Thymus (tissue), 11 donors: ENCODE data around the gene PLGRKT. TPM values are rescaled to one million over a fixed set of nuclear protein-coding genes. Genes with fewer than 3 reads are reported as not detected.
"Not testable (repeated sequence)": the region's sequence is repeated elsewhere in the genome, so short reads cannot be mapped to it uniquely, and the experiment has no call there.

Experiments used
- DNase-seq, 9 donors: peaks; one replicate each; pipeline ENCODE4 v3.0.0-alpha.2; 2013; ENCODE audit warnings: low spot score in 9 of 9, low read depth in 6 of 9, missing footprints in 1 of 9
- H3K27ac ChIP-seq, 2 donors: one replicate each; pipeline ENCODE4 v1.5.1; 2013; ENCODE audit warnings: control low read depth in 1 of 2, low read depth in 1 of 2, low read length in 1 of 2, mild to moderate bottlenecking in 1 of 2, moderate library complexity in 1 of 2
- H3K27me3 ChIP-seq, 2 donors: one replicate each; pipeline ENCODE4 v1.5.1; 2013; ENCODE audit warnings: low read length in 1 of 2; ENCODE audit not compliant: control insufficient read depth in 2 of 2, insufficient read depth in 1 of 2
- H3K36me3 ChIP-seq, 2 donors: one replicate each; pipeline ENCODE4 v1.5.1; 2013; ENCODE audit warnings: low read length in 1 of 2, mild to moderate bottlenecking in 1 of 2, moderate library complexity in 1 of 2; ENCODE audit not compliant: control insufficient read depth in 2 of 2, insufficient read depth in 2 of 2
- H3K4me1 ChIP-seq, 2 donors: one replicate each; pipeline ENCODE4 v1.5.1; 2013; ENCODE audit warnings: low read length in 2 of 2; ENCODE audit not compliant: control insufficient read depth in 2 of 2, insufficient read depth in 2 of 2
- H3K4me3 ChIP-seq, 2 donors: one replicate each; pipeline ENCODE4 v1.5.1; 2013; ENCODE audit warnings: low read length in 2 of 2, control low read depth in 1 of 2, mild to moderate bottlenecking in 1 of 2
- H3K9me3 ChIP-seq, 2 donors: one replicate each; pipeline ENCODE4 v1.5.1; 2013; ENCODE audit warnings: low read length in 1 of 2, mild to moderate bottlenecking in 1 of 2; ENCODE audit not compliant: control insufficient read depth in 2 of 2, insufficient read depth in 1 of 2
- WGBS: extraction: QIAGEN DNeasy Blood & Tissue Kit; methylation state at CpG from one replicate; pipeline ENCODE4 v1.1.7; 2013; 5-methylcytosine and 5-hydroxymethylcytosine counted together
- polyA plus RNA-seq: library from polyadenylated mRNA; stranded (reverse); fragments of 200-250 nt; gene quantifications from one replicate; pipeline ENCODE4 v1.2.3, GENCODE V29; 2013
- total RNA-seq: library from RNA; stranded (reverse); fragments of 120-200 nt; gene quantifications from one replicate; pipeline ENCODE4 v1.2.4, GENCODE V29; 2013
- donor health status: healthy.

Gene PLGRKT
- total and polyA plus RNA-seq, 2 donors, result 38.8 to 53.7 TPM

- Histone ChIP-seq H3K4me1 (no peaks in the 10 kb centered on the region), H3K27ac (no peak overlapping the region), H3K36me3 (no peaks in the 10 kb centered on the region), H3K27me3 (no peaks in the 10 kb centered on the region), H3K4me3 (no peak overlapping the region), H3K9me3 (peaks cover 0 to 6% of the 10 kb centered on the region in 2 donors)
- WGBS, result 97% methylated on average over 3 of the region's 3 CpGs
- DNase-seq, result no peak
Measured at GRCh38 chr9:5479994-5480694, 42.4 kb upstream of the PLGRKT start.

GRCh38 chr9:5478206-5478605 lies 40.5 kb upstream of the PLGRKT start:
- Histone ChIP-seq H3K4me1 (no peaks in the 10 kb centered on the region), H3K36me3 (no peaks in the 10 kb centered on the region), H3K27ac (no peak overlapping the region), H3K9me3 (peaks cover 0 to 6% of the 10 kb centered on the region in 2 donors), H3K27me3 (no peaks in the 10 kb centered on the region), H3K4me3 (no peak overlapping the region)
- 96% methylated on average over 2 of the region's 2 CpGs for WGBS
- no peak for DNase-seq

- H3K27me3 ChIP-seq, H3K27ac ChIP-seq, H3K4me1 ChIP-seq, H3K36me3 ChIP-seq, DNase-seq, H3K4me3 ChIP-seq, H3K9me3 ChIP-seq: not testable (repeated sequence)
- 95% methylated on average over 2 of the region's 2 CpGs for WGBS
Measured at GRCh38 chr9:5475611-5476010, 37.9 kb upstream of the PLGRKT start.

GRCh38 chr9:5470816-5471215 lies 33.1 kb upstream of the PLGRKT start:
- Histone ChIP-seq H3K27me3 (no peaks in the 10 kb centered on the region), H3K36me3 (no peaks in the 10 kb centered on the region), H3K9me3 (no peaks in the 10 kb centered on the region), H3K27ac (no peak overlapping the region), H3K4me1 (no peaks in the 10 kb centered on the region), H3K4me3 (no peak overlapping the region)
- 99% methylated on average over 3 of the region's 3 CpGs for WGBS
- DNase-seq, result no peak

- H3K4me1 ChIP-seq, result no peaks in the 10 kb centered on the region
- no peaks in the 10 kb centered on the region for H3K27me3 ChIP-seq
- no peaks in the 10 kb centered on the region for H3K9me3 ChIP-seq
- DNase-seq, result no peak
- WGBS, result 96% methylated on average over 1 of the region's 1 CpG
- H3K27ac ChIP-seq, result no peak overlapping the region
- H3K36me3 ChIP-seq, result no peaks in the 10 kb centered on the region
- H3K4me3 ChIP-seq, result no peak overlapping the region
Measured at GRCh38 chr9:5470122-5470521, 32.4 kb upstream of the PLGRKT start.

- H3K27me3 ChIP-seq, result no peaks in the 10 kb centered on the region
- no peaks in the 10 kb centered on the region for H3K4me1 ChIP-seq
- WGBS, result 95% methylated on average over 5 of the region's 5 CpGs
- no peaks in the 10 kb centered on the region for H3K9me3 ChIP-seq
- no peaks in the 10 kb centered on the region for H3K36me3 ChIP-seq
- no peak overlapping the region for H3K27ac ChIP-seq
- DNase-seq, result no peak
- no peak overlapping the region for H3K4me3 ChIP-seq
Measured at GRCh38 chr9:5468850-5469249, 31.1 kb upstream of the PLGRKT start.

GRCh38 chr9:5466766-5467165 lies 29.0 kb upstream of the PLGRKT start:
- Histone ChIP-seq H3K9me3 (no peaks in the 10 kb centered on the region), H3K27me3 (no peaks in the 10 kb centered on the region), H3K36me3 (no peaks in the 10 kb centered on the region), H3K27ac (no peak overlapping the region), H3K4me3 (no peak overlapping the region), H3K4me1 (no peaks in the 10 kb centered on the region)
- DNase-seq, result no peak
- 94% methylated on average over 2 of the region's 2 CpGs for WGBS

- no peak overlapping the region for H3K27ac ChIP-seq
- WGBS, result 94% methylated on average over 1 of the region's 1 CpG
- H3K27me3 ChIP-seq, result no peaks in the 10 kb centered on the region
- no peak for DNase-seq
- H3K36me3 ChIP-seq, result no peaks in the 10 kb centered on the region
- H3K4me3 ChIP-seq, result no peak overlapping the region
- H3K4me1 ChIP-seq, result no peaks in the 10 kb centered on the region
- no peaks in the 10 kb centered on the region for H3K9me3 ChIP-seq
Measured at GRCh38 chr9:5466005-5466404, 28.3 kb upstream of the PLGRKT start.

GRCh38 chr9:5464831-5465330 lies 27.2 kb upstream of the PLGRKT start:
- not testable (repeated sequence) for H3K27ac ChIP-seq

More at GRCh38 chr9:5464831-5465330, 27.2 kb upstream of the PLGRKT start:
- not testable (repeated sequence) for H3K4me1 ChIP-seq, H3K27me3 ChIP-seq, H3K4me3 ChIP-seq, DNase-seq, H3K36me3 ChIP-seq, H3K9me3 ChIP-seq
- 89% methylated on average over 4 of the region's 4 CpGs for WGBS
